Kidney (tissue), 14 donors: Measurements from ENCODE around the gene GMPR. TPM values are rescaled to one million over a fixed set of nuclear protein-coding genes. Genes with fewer than 3 reads are reported as not detected.
A peak's percentile ranks its signal among the peaks of the same experiment; 100 is the strongest.

Experiments used
- DNase-seq, 5 donors: peaks; one replicate each; pipeline ENCODE4 v3.0.0-alpha.2; 2013 to 2020
- FAIRE-seq: peaks from 2 replicates; lab custom pipeline; 2012; peaks lifted over from hg19 to GRCh38; lab: Jason Lieb, UNC
- H3K27ac ChIP-seq, 2 donors: one replicate each; pipeline ENCODE4 v1.7.0; 2013; ENCODE audit warnings: low read depth in 2 of 2, low read length in 2 of 2, inconsistent platforms in 1 of 2
- H3K27me3 ChIP-seq: one replicate; pipeline ENCODE4 v1.7.1; 2013; ENCODE audit warnings: low read length, inconsistent platforms; ENCODE audit not compliant: control insufficient read depth, insufficient read depth
- H3K36me3 ChIP-seq, 3 donors: one replicate each; pipeline versions ENCODE4 v1.7.0 to v1.7.1; 2013; ENCODE audit warnings: low read length in 3 of 3, control low read depth in 1 of 3, inconsistent platforms in 1 of 3; ENCODE audit not compliant: insufficient read depth in 3 of 3, control insufficient read depth in 2 of 3
- H3K4me1 ChIP-seq, 3 donors: one replicate each; pipeline versions ENCODE4 v1.7.0 to v1.7.1; 2013; ENCODE audit warnings: low read length in 3 of 3, inconsistent platforms in 1 of 3, low read depth in 1 of 3; ENCODE audit not compliant: control insufficient read depth in 2 of 3, insufficient read depth in 2 of 3
- H3K4me3 ChIP-seq, 3 donors: one replicate each; pipeline versions ENCODE4 v1.7.0 to v1.8.1; 2013; ENCODE audit warnings: low read length in 3 of 3, control low read depth in 1 of 3, inconsistent platforms in 1 of 3
- H3K9ac ChIP-seq, 3 donors: one replicate each; pipeline versions ENCODE4 v1.7.0 to v1.7.1; 2013; ENCODE audit warnings: low read length in 3 of 3, control low read depth in 1 of 3, inconsistent platforms in 1 of 3
- H3K9me3 ChIP-seq, 3 donors: one replicate each; pipeline versions ENCODE4 v1.7.0 to v1.7.1; 2013; ENCODE audit warnings: low read length in 3 of 3, control low read depth in 1 of 3, inconsistent platforms in 1 of 3; ENCODE audit not compliant: control insufficient read depth in 2 of 3, insufficient read depth in 1 of 3
- CTCF ChIP-seq: IDR thresholded peaks from 3 replicates; pipeline ENCODE4 v1.5.1; 2012; ENCODE audit warnings: mild to moderate bottlenecking, moderate library complexity, borderline replicate concordance; ENCODE audit not compliant: insufficient read depth; ENCODE audit errors: extremely low read depth
- intact Hi-C: fragments of 100-400 bp; cut with DNase I; formaldehyde crosslinking; loops from one replicate; pipeline ENCODE4 v1.11.1; 2022
- polyA plus RNA-seq: library from polyadenylated mRNA; stranded (reverse); fragments of 350-450 nt; fragmentation: Illumina TruSeq; extraction: RNeasy Lipid Tissue Mini Kit (QIAGEN cat#74804); gene quantifications from one replicate; pipeline ENCODE4 v1.2.3, GENCODE V29; 2014; ENCODE audit warnings: low read depth, low replicate concordance; ENCODE audit not compliant: insufficient read depth
- total RNA-seq: library from RNA; stranded (reverse); fragmentation: NEBNext Ultra II Directional; extraction: Animal tissue kit (Norgen Biotek cat#: 25700); gene quantifications from one replicate; pipeline ENCODE4 v1.2.1, GENCODE V29; 2021
- donor health status: control.
- donor health status: control.
- donor health status: control.
- donor health status: control.
- donor health status: control.
- donor health status: DM: yes; HTN: yes; CAD: no.
- donor health status: Normal renal cell carcinoma (clear cell type).

GMPR gene
- total and polyA plus RNA-seq, 2 donors from 2014 or later: 51.4 to 54.5 TPM

- FAIRE-seq (no peak), DNase-seq (no peak)
- TF ChIP-seq CTCF: no peak
- no peaks in the 10 kb centered on the region for H3K9me3 ChIP-seq
- no peaks in the 10 kb centered on the region for H3K27me3 ChIP-seq
- H3K27ac ChIP-seq: no peak overlapping the region
- no peaks in the 10 kb centered on the region for H3K36me3 ChIP-seq
- intact Hi-C loops: loop anchor here (10.0 kb wide), 1 partner anchor 428 kb away; the partner anchor contains the start of gene ATXN1
- H3K4me3 ChIP-seq: no peak overlapping the region
- no peak overlapping the region for H3K9ac ChIP-seq
- H3K4me1 ChIP-seq: peaks cover 0 to 11% (median 7%) of the 10 kb centered on the region in 3 donors
Measured at GRCh38 chr6:16336911-16337294, 98.5 kb downstream of the GMPR start.

- no peak for TF ChIP-seq CTCF
- Histone ChIP-seq H3K36me3 (no peaks in the 10 kb centered on the region), H3K9ac (no peak overlapping the region), H3K4me1 (peaks cover 0 to 10% (median 6%) of the 10 kb centered on the region in 3 donors), H3K27me3 (no peaks in the 10 kb centered on the region), H3K4me3 (no peak overlapping the region), H3K9me3 (no peaks in the 10 kb centered on the region), H3K27ac (peak overlapping the region in 1 of 2 donors; percentile 9)
- FAIRE-seq: no peak
- DNase-seq: peak; percentile 68 to 97 (median 81)
- intact Hi-C loops: loop anchor here (10.0 kb wide), 1 partner anchor 427 kb away; the partner anchor contains the start of gene ATXN1
Measured at GRCh38 chr6:16337295-16337975, 99.0 kb downstream of the GMPR start.

GRCh38 chr6:16338577-16339264, 100.3 kb downstream of the GMPR start:
- Histone ChIP-seq H3K27me3 (no peaks in the 10 kb centered on the region), H3K9me3 (no peaks in the 10 kb centered on the region), H3K9ac (peak overlapping the region in 1 of 3 donors; percentile 0), H3K27ac (no peak overlapping the region), H3K36me3 (no peaks in the 10 kb centered on the region), H3K4me3 (no peak overlapping the region), H3K4me1 (peaks cover 0 to 10% (median 6%) of the 10 kb centered on the region in 3 donors)
- peak in 4 of 5 donors; percentile 59 to 89 (median 77) for DNase-seq
- intact Hi-C loops: loop anchor here (10.0 kb wide), 1 partner anchor 426 kb away; the partner anchor contains the start of gene ATXN1
- FAIRE-seq: no peak
- TF ChIP-seq CTCF: peak; percentile 25
